Activated T-cell treated with anti-CD3 and anti-CD28 coated beads, Interleukin-2, amount 50 U/mL, for 48 hours (primary cell): ENCODE results near the gene FKBP14.

Source experiments
- DNase-seq, 2 experiments: peaks; one replicate each; pipeline ENCODE4 v3.0.0-alpha.2; 2020

Gene FKBP14

GRCh38 chr7:30026229-30027064 lies at the start of gene FKBP14:
TSS of gene FKBP14 (minus strand) at chr7:30026702. CDS start at chr7:30026508, 194 bp downstream.
- DNase-seq: peak; percentile 88 to 91

GRCh38 chr7:30074422-30075030 lies 48.0 kb upstream of the FKBP14 start:
- DNase-seq: no peak

GRCh38 chr7:30072735-30073134 lies 46.2 kb upstream of the FKBP14 start:
- DNase-seq: no peak

- DNase-seq: no peak
These were observed 43.5 kb upstream of the FKBP14 start for GRCh38 chr7:30070052-30070451.

- no peak for DNase-seq
These were observed 42.8 kb upstream of the FKBP14 start for GRCh38 chr7:30069096-30069867.

- DNase-seq: no peak
These were observed 41.6 kb upstream of the FKBP14 start for GRCh38 chr7:30068117-30068516.

GRCh38 chr7:30066687-30067086 lies 40.2 kb upstream of the FKBP14 start:
- DNase-seq: no peak

- DNase-seq: no peak
These were observed 39.2 kb upstream of the FKBP14 start for GRCh38 chr7:30065746-30066145.

GRCh38 chr7:30062587-30062986 lies 36.1 kb upstream of the FKBP14 start:
- DNase-seq: no peak

GRCh38 chr7:30061786-30062185 lies 35.3 kb upstream of the FKBP14 start:
- peak; percentile 33 to 38 for DNase-seq

- DNase-seq: no peak
These were observed 31.2 kb upstream of the FKBP14 start for GRCh38 chr7:30057741-30058140.

- no peak for DNase-seq
These were observed 26.6 kb upstream of the FKBP14 start for GRCh38 chr7:30053068-30053467.

GRCh38 chr7:30049173-30049572 lies 22.7 kb upstream of the FKBP14 start:
- DNase-seq: no peak

GRCh38 chr7:30048582-30048981 lies 22.1 kb upstream of the FKBP14 start:
- DNase-seq: no peak

- no peak for DNase-seq
These were observed 20.6 kb upstream of the FKBP14 start for GRCh38 chr7:30047124-30047523.

- DNase-seq: no peak
These were observed 19.7 kb upstream of the FKBP14 start for GRCh38 chr7:30046127-30046770.

- DNase-seq: no peak
These were observed 15.2 kb upstream of the FKBP14 start for GRCh38 chr7:30041526-30042269.

- DNase-seq: no peak
These were observed 14.4 kb upstream of the FKBP14 start for GRCh38 chr7:30040938-30041337.

GRCh38 chr7:30038196-30038980 lies 11.9 kb upstream of the FKBP14 start:
- no peak for DNase-seq

GRCh38 chr7:30036220-30036619 lies 9.7 kb upstream of the FKBP14 start:
- DNase-seq: no peak

GRCh38 chr7:30034501-30034900 lies 8.0 kb upstream of the FKBP14 start:
- no peak for DNase-seq
